GM21723 (cell line): ENCODE results near the gene ANKRD16.

ENCODE experiments used
- ATAC-seq: cut with Tn5 transposase; IDR thresholded peaks from one replicate; pipeline ENCODE4 v1.9.1; 2021; ENCODE audit warnings: mild to moderate bottlenecking, moderate library complexity; ENCODE audit not compliant: unreplicated experiment

ANKRD16 gene

DNA sequence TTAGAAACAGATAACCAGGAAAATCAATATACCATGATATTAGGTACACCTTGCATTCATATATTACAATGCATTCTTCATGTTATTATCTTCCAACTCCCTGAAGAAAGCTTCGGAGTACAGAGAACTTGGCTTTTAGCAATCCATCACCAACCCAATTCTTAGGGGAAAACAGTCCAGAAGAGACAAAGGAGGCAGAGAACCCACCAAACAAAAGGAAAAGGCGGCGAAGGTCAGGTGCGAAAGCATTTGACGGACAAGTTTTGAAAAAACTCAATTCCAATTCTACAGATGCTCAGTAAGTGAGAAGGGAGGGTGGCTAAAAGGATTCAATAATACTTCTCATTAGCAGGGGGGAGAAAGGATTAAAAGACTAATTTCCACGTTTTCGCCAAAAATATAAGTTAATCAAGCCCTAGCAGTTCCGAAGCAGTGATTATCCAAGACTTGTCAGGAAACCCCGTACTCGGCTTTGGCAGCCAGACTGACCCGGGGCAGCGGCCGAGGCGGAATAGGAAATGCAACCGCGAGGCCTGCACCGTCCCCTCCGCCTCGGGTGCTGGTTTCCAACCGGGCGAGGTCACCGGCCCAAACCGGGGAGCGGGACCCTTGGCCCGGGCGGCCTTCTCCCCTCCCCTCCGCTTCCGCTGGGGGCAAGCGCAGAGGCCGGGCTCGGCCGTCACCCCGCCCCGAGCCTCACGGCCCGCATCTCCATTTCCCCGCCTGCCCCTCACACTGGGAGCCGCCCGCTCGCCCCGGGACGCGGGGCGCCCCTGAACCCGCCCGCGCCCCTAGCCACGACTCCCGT, 77.2 kb downstream of the ANKRD16 start:
- peak; percentile 26 for ATAC-seq
